GM19372 (cell line): ENCODE results near the gene RBKS.

Source experiments
- ATAC-seq: cut with Tn5 transposase; IDR thresholded peaks from one replicate; pipeline ENCODE4 v1.9.1; 2021; ENCODE audit warnings: mild to moderate bottlenecking, low read depth, moderate library complexity; ENCODE audit not compliant: unreplicated experiment

Gene RBKS

DNA sequence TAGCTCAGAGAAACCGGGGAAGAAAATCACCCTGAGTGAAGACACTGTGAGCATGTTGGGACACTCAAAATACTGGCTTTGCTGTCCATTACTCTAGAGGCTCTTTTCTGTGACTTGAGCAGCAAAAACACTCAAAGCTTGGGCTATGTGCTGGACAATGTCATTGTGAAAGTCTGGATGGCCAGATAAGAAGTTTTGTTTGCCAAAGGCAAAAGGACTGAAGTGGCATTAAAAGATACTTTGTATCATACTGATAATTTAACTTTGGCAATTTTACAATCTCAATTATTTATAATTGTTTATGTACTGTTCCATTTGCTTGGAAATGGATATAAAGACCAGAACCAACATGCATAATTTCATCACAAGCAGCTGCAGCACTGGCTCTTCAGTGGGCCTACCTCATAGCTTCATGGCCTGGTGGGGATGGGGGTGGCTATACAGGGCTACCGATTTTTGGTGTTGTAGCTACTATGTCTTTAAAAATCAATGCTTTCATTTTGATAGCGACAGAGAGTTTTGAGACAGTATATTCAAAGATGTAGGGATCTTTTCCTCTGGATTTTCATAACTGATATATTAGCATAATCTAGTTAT lies 51.1 kb downstream of the RBKS start:
- ATAC-seq, result no peak

DNA sequence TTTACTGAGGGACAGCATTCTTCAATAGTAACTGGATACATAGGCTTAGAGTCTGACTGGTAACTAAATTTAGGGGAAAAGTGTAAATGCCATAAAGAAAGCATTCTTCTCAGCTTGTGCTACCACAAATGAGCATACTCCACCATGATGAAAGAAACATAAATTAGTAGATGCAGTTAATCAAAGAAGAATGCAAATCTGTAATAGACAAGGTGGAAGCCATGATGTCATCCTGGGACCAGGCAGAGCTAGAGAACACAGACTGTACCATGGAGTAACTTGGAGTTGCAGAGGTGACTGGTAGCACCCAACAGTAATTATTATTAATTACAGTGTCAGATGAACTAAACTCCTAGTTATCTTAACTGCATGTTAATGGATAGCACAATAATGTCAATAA lies 51.7 kb downstream of the RBKS start:
- ATAC-seq, result no peak

DNA sequence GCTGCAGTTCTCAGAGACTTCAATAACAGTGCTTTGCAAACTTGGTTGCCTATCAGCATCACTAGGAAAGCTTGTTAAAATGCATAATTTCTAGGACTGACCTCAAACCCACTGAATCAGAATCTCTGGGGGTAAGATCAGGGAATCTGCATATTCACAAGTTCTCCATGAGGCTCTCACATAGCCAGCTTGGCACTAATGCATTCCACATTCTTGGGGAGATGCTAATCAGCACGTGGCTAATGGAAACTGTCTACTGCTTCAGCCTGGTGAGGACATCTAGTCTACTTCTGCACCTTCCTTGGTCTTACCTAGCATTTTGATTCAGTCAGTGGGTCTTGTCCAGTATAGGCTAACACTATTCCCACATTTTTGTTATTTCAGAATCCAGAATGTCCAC lies 56.3 kb downstream of the RBKS start:
- ATAC-seq, result no peak

DNA sequence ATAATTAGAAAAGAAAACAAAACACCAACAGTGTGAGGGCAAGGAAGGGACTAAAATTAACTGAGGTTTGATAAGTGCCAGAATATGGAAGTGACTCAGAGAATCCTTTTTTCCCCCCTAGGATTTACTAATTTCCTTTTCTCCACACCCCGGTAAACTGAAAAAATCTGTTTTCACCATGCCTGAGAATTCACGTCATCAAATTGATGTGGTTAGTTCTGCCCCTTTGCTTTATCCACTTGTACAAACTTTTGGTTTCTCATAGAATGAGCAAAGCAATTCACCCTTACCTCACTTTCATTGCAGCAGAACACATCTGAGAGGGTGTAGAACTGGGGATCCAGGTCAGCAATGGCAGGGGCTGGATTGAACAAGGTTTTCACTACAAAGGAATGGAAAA lies 57.8 kb downstream of the RBKS start:
- no peak for ATAC-seq

DNA sequence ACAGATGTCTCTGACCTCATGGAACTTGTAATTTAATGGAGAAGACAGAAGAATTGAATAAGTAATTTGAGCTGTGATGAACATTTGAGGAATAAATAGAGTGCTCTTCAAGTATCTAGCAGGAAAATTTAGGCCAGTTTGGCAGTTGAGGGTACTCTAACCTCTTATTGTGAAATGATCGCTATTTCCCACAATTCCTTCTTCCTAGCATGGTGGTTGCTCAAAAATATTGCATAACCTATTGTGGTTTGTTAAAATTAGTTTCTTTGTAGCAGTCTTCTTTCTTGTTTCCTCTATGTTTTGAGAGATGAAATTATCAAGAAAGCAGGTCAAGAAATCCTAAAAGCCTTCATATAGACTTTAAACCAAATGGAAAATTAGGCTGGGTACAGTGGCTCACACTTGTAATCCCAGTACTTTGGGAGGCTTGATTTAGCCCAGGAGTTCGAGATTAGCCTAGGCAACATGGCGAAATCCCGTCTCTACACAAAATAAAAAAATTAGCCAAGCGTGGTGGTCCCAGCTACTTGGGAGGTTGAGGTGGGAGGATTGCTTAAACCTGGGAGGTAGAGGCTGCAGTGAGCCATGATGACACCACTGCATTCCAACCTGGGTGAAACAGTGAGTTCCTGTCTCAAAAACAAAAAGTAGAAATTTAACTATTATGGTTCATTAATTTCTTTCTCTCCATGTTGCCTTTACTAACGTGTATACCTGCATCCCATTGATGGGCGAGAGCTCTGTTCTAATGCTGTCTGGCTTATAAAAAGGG lies 58.7 kb downstream of the RBKS start:
- ATAC-seq, result no peak

DNA sequence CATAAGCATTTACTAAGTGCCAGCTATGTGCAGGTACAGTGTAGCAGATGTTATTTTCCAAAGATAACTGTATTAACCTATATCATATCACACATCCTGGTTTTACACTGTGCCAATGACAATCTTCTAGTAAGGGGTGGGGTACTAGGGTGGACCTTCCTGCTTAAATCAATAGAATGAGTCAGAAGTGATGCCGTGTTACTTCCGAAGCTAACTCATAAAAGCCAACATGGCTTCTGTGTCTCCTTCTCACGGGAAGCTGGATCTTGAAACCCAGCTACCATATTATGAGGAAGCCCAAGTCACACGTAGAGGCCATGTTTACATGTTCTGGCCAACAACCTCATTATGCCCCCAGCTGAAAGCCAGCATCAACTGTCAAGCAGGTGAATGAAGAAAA lies 59.5 kb downstream of the RBKS start:
- no peak for ATAC-seq

DNA sequence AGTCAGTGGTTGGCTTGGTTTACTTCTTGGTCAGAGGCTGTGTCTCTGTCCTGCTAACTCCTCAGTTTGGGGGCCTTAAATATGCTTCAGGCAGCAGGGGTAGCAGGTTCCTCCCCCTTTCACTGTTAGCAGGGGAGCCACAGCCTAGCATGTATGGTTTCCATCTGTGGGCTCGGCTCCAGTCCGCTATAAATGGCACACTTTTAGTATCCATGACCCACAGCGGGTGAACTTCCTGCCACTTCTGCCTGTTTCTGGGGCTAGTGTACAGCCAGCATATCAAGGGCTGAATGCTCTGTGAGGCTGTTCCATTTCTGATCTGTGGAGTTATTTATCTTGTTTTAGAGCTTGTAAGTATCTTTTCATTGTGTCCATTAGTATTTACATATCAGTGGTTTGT lies 60.4 kb downstream of the RBKS start:
- ATAC-seq, result no peak

DNA sequence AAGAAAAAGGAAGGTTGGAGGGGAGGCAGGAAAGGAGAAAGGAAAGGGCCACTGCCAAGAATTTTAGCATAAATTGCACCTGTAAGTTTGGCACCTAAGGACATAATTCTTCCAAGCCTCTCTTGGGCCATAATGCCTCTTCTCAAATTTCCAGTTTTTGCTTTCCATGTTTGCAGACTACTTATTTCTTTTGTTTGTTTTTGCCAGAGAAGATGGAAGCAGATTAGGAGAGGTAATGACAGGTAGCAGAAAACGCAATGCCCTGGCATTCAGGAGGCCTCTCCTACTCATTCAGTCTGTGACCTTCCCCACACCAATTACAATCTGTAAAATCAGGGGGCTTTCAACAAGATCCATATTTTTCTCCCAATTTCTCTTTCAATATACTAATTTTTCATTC lies 61.9 kb downstream of the RBKS start:
- ATAC-seq, result no peak

DNA sequence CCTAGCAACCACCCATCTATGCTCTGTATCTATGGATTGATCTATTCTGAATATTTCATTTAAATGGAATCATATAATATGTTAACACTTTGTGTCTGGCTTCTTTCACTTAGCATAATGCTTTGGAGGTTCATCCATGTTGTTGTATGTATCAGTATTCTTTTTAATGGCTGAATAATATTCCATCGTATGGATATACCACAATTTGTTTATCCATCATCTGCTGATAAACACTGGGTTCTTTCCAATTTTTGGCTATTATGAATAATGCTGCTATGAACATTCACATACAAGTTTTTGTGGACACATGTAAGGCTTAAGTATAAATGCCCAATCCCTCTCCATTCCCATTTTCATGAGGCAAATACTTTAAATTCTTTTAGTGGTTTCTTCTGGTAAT lies 65.8 kb downstream of the RBKS start:
- ATAC-seq, result no peak

DNA sequence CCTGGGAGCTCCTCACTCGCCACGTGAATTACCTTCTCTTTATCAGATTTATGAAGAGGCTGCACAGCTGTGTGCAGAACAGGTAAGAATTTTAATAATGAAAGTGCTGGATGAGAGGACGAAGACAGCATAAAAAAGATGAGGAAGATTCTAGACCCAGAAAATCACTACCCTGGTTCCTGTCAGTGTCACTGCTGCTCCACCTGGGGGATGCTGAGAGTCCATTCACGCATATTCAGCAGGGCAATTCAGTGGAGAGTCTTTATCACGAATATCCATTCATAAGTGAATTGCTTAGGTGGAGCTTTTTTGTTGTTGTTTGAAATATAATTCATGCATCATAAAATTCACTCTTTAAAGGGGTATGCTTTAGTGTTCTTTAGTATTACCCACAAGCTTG lies 66.6 kb downstream of the RBKS start:
- ATAC-seq, result no peak

DNA sequence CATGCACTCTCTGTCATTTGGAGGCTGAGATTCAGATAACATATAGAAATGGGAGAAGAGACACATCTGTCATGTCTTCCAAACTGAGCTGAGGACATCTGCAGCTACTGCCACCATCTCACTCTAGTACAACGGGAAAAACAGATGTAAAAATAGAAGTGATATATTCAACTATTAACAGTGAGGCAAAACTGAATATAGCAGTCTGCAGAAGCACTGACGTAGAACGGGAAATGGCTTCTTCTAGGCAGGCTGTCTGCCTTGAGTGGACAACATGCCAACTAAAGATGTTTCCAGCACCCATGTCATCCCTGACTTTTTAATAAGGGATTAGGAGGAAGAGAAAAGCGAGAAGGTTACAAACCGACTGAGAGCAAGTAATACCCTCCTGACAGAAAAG lies 67.1 kb downstream of the RBKS start:
- no peak for ATAC-seq

DNA sequence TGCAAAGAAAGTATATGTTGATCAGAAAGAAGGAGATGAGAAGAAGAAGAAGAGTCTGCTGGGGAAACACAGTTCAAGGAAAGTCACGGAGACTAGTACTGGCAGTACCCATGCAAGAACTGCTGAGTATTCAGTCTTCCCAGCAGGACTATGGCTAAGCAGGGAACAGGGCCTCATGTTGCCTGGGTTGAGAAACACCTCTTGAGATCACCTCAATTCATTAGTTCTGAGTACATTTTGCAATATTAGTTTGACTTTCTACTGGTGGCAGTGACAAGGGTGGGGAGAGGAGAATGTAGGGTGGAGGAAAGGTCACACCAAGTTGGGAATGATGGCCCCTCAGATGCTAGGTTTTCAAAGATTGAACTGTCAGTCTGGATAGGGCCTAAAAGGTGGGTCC lies 68.1 kb downstream of the RBKS start:
- ATAC-seq, result no peak

DNA sequence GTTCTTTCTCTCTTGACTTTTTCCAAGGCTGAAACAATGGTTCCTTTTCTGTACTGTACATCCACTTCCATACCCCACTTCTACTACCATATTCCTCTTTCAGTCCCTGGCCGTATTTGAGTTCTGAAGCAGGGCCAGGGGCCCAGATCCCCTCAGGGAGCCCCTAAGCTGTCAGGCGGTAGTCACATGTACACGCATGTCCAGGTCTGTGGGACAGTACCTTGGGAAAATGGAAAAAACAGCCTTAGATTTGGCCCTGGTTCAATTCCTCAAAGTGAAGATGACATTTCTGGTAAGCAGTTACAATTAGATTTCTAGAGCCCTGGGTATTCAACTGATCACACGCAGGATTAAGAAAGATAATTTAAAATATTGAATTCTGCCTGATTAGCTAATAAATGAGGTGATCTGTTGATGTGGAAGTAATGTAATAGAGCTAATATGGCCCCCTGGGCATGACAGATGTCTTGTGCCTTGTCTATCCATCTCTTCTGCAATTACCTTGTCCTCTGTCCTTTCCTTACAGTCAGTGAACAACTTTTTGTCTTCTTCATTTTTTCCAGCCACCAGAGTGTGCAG lies 74.2 kb downstream of the RBKS start:
- ATAC-seq, result no peak

DNA sequence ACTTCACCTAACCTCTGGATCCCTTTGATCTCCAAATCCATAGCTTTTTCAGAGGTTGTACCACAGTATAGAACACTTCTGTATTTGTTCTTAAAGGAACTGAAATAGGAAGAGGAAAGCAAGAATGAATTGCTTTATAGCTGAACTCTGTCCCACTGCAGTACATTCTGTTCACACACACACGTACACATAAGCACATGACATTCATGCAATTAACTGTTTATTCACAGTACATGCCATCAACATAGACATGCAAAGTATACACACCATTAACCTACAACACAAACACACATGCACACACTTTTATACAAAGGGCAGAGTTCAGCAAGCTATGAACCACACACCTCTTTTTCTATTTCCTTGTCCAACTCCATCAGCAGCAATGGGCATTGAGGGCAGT lies 75.4 kb downstream of the RBKS start:
- no peak for ATAC-seq

DNA sequence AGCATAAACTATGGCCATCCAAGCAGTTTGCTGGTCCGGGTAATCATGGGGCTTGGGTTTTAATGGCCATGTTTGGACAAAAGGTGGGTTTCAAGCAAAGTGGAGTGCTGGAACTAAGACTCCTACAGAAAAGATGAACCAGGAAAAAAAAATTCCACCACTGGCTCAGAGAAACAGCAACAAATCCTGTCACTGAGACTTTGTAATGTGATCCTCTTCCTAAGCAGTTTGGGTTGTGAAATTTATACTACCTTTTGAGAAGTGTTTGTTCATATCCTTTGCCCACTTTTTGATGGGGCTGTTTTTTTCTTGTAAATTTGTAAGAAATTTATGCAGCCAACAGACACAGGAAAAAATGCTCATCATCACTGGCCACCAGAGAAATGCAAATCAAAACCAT lies 78.4 kb downstream of the RBKS start:
- ATAC-seq, result no peak

DNA sequence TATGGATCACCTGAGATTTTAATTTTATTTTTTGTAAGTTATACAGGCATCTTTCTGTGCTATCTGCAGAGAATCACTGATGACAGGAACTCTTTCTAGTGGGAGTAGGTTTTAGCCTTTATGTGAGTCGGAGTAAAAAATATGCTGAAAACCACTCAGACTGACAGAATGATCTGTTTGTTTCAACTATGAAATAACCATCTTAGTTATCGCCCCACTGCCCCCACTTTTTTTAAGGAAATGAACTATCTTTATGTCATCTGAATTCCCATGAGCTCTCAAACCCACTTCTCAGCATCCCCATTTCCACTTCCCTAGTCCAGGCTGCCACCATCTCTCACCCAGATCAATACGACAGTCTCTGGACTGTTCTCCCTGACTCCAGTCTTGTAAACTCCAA lies 79.7 kb downstream of the RBKS start:
- no peak for ATAC-seq

DNA sequence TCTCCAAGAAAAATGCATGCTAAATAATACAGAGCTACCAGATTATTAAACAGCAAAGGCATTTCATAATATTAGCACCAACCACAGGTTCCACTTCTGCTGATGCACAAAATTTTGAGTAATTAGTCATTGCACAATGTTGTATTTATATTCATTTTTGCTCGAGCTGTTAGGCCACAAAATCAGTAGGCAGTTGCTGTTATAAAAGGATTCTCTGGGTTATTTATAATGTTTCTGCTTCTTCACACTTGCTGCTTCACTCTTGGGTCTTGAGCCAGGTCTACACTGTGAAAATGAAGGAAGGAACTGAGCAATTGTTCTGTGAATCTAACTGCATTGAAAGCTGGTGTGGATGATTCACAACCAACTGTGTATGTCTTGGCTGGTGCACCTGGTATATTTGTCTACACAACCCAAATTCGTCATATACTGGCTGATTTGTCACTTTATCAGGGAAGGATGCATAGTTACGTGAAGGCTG lies 80.4 kb downstream of the RBKS start:
- no peak for ATAC-seq

DNA sequence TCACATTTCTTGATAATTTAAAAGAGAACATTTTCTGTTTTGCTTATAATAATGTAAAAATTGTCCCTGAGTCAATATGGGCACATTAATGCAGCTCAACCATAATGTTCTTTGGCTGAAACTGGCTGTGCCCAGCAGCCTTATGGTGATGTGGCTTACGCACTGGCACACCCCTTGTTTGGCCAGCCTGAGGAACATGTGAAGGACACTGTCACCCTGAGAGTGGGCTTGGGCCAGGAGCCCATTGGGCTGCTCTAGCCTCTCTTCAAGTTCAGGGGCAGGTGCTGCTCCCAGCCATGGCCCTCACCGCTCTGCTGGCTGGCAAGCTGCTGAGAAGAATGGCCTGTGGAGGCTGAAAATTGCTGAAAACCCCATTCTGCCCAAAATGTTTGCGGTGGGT lies 81.2 kb downstream of the RBKS start:
- ATAC-seq, result no peak

DNA sequence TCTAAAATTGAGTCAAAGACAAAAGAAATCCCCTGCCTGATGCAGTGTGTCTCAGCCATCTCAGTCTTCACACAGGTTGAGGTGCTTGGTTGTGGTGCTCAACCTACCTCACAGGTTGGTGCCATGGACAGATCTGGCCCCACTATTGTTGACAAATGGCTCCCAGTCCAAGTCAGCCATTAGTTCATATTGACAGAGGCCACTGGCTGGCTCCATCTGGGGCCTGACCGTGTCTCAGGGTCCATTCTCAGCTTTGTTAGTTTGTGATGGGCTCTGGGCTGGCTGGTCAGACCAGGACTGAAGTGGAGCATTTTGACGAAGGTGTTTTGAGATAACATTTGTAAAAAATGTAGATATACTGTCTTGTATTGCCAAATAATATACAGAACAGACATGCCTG lies 81.8 kb downstream of the RBKS start:
- no peak for ATAC-seq

DNA sequence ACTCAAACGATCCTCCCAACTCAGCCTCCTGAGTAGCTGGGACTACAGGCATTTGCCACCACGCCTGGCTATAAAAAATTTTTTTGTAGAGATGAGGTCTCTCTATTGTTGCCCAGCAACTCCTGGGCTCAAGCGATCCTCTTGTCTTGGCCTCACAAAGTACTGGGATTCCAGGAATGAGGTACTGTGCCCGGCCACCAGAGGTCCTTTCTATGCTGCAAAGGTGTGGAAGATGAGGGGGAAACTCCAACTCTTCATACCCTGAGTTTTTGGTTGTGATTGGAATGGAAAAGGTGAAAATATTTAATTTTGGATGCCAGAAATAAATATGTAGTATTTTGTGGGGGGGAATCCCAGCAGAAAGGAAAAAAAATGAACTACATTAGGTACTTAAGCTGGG lies 82.7 kb downstream of the RBKS start:
- ATAC-seq, result no peak

DNA sequence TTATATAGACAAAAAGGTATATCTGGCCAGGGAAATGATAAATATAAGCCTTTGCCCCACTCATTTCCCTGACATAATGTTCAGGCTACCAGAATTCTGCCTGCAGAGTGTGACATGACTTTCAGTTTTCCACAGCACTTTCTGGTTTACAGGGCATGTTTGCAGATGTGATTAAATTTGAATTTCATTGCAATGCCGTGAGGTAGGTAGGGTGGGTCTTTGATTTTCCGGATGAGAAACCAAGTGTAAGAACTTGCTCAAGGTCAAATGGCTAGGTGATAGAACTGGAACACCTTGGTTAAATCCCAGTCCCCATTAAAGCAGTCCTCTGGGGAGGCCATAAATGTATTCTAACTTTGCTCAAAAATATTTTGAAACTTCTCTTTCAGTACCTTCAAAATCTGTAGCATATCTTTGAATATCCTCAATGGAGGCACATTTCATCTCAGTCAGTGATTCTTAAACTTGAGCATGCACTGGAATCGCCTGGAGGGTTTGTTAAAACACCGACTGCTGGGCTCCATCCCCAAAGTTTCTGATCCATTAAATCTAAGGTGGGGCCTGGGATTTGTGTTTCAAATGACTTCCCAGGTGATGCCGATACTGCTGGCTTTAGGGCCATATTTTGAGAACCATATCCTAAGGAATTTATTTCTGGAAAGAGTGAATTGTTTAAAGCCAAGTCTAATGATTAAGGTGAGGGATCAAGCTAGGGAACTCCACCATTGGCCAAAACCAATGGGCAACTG lies 83.7 kb downstream of the RBKS start:
- ATAC-seq, result no peak
